ENCODE results near the gene ZNF267. TPM values are rescaled to one million over a fixed set of nuclear protein-coding genes. Genes with fewer than 3 reads are reported as not detected.
A peak's percentile ranks its signal among the peaks of the same experiment; 100 is the strongest.

ZNF267 gene
- total and polyA plus RNA-seq, 2 donors from 2014 or later = 4.0 to 18.3 TPM

DNA sequence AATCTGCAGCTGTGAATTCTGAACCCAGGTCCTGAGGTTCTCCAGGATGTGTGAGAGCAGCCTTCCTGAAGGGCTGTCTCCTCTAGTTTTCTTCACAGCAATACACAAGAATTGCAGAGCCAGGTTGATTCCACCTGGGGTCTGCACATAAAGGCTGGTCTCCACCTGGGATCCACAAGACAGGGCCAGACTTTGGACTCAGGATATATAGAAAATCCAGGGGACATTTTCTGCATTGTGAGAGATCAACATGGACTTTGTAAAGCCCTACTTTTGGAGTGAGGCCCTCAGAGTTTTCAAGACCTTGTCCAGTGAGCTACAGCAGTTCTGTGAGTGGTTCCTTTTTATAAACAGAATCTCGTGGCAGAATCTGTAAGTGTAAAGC lies 6.3 kb downstream of the ZNF267 start:
- peaks cover 0 to 6% (median 2%) of the 10 kb centered on the region in 3 donors for H3K36me3 ChIP-seq (ENCODE audit: control insufficient read depth in 2 of 3, insufficient read depth in 3 of 3, low read length in 3 of 3)
- no peak overlapping the region for H3K9ac ChIP-seq (ENCODE audit: low read length in 3 of 3)
- no peak overlapping the region for H3K4me3 ChIP-seq (ENCODE audit: low read length in 3 of 3)
- no peaks in the 10 kb centered on the region for H3K9me3 ChIP-seq (ENCODE audit: control insufficient read depth in 2 of 3, insufficient read depth in 1 of 3, low read length in 3 of 3)
- no peak for TF ChIP-seq CTCF (IDR thresholded peaks at IDR 0.05; ENCODE audit: borderline replicate concordance, extremely low read depth, insufficient read depth)
- H3K4me1 ChIP-seq (ENCODE audit: control insufficient read depth in 2 of 3, insufficient read depth in 2 of 3, low read depth in 1 of 3, low read length in 3 of 3) = peaks cover 0 to 24% (median 18%) of the 10 kb centered on the region in 3 donors
- no peak for DNase-seq
- H3K27ac ChIP-seq (ENCODE audit: low read depth in 2 of 2, low read length in 2 of 2) = no peak overlapping the region
- H3K27me3 ChIP-seq (ENCODE audit: control insufficient read depth, insufficient read depth, low read length) = no peaks in the 10 kb centered on the region
- FAIRE-seq = no peak
- intact Hi-C loops (cut with DNase I) = no loop called here

GRCh38 chr16:31880322-31880979 lies 6.8 kb downstream of the ZNF267 start:
- no peak overlapping the region for H3K27ac ChIP-seq (ENCODE audit: low read depth in 2 of 2, low read length in 2 of 2)
- DNase-seq = peak in 1 of 5 donors; percentile 12
- H3K27me3 ChIP-seq (ENCODE audit: control insufficient read depth, insufficient read depth, low read length) = no peaks in the 10 kb centered on the region
- FAIRE-seq = no peak
- H3K4me1 ChIP-seq (ENCODE audit: control insufficient read depth in 2 of 3, insufficient read depth in 2 of 3, low read depth in 1 of 3, low read length in 3 of 3) = peaks cover 0 to 19% (median 14%) of the 10 kb centered on the region in 3 donors
- peaks cover 0 to 10% (median 5%) of the 10 kb centered on the region in 3 donors for H3K36me3 ChIP-seq (ENCODE audit: control insufficient read depth in 2 of 3, insufficient read depth in 3 of 3, low read length in 3 of 3)
- TF ChIP-seq CTCF (IDR thresholded peaks at IDR 0.05; ENCODE audit: borderline replicate concordance, extremely low read depth, insufficient read depth) = no peak
- H3K9ac ChIP-seq (ENCODE audit: low read length in 3 of 3) = no peak overlapping the region
- no peaks in the 10 kb centered on the region for H3K9me3 ChIP-seq (ENCODE audit: control insufficient read depth in 2 of 3, insufficient read depth in 1 of 3, low read length in 3 of 3)
- intact Hi-C loops (cut with DNase I) = no loop called here
- no peak overlapping the region for H3K4me3 ChIP-seq (ENCODE audit: low read length in 3 of 3)

- peaks cover 0 to 3% (median 0%) of the 10 kb centered on the region in 3 donors for H3K4me1 ChIP-seq (ENCODE audit: control insufficient read depth in 2 of 3, insufficient read depth in 2 of 3, low read depth in 1 of 3, low read length in 3 of 3)
- no peak overlapping the region for H3K27ac ChIP-seq (ENCODE audit: low read depth in 2 of 2, low read length in 2 of 2)
- TF ChIP-seq CTCF (IDR thresholded peaks at IDR 0.05; ENCODE audit: borderline replicate concordance, extremely low read depth, insufficient read depth) = no peak
- FAIRE-seq (no peak), DNase-seq (no peak)
- intact Hi-C loops (cut with DNase I) = no loop called here
- H3K9me3 ChIP-seq (ENCODE audit: control insufficient read depth in 2 of 3, insufficient read depth in 1 of 3, low read length in 3 of 3) = no peaks in the 10 kb centered on the region
- H3K9ac ChIP-seq (ENCODE audit: low read length in 3 of 3) = no peak overlapping the region
- H3K36me3 ChIP-seq (ENCODE audit: control insufficient read depth in 2 of 3, insufficient read depth in 3 of 3, low read length in 3 of 3) = peaks cover 9 to 23% (median 16%) of the 10 kb centered on the region in 3 donors
- no peaks in the 10 kb centered on the region for H3K27me3 ChIP-seq (ENCODE audit: control insufficient read depth, insufficient read depth, low read length)
- H3K4me3 ChIP-seq (ENCODE audit: low read length in 3 of 3) = no peak overlapping the region
These were observed 12.6 kb downstream of the ZNF267 start for GRCh38 chr16:31886227-31886626.

Measured in kidney (tissue), 14 donors.